GM12891 (cell line): Measurements from ENCODE around the gene ATRNL1.

ENCODE experiments used
- POLR2A ChIP-seq: IDR thresholded peaks from 2 replicates; pipeline ENCODE4 v1.6.1; 2011; ENCODE audit warnings: low read depth, low read length, control low read depth
- POLR2AphosphoS5 ChIP-seq: IDR thresholded peaks from 2 replicates; pipeline ENCODE4 v1.6.1; 2011; ENCODE audit warnings: low read depth, low read length, control low read depth
- SPI1 ChIP-seq: IDR thresholded peaks from 2 replicates; pipeline ENCODE4 v1.6.1; 2011; ENCODE audit warnings: low read depth, low read length, control low read depth
- TAF1 ChIP-seq: IDR thresholded peaks from 2 replicates; pipeline ENCODE4 v1.6.1; 2011; ENCODE audit warnings: low read depth, low read length, control low read depth

- no peak for TF ChIP-seq POLR2AphosphoS5
- no peak for TF ChIP-seq SPI1
- TF ChIP-seq POLR2A: no peak
- no peak for TF ChIP-seq TAF1
Measured at GRCh38 chr10:115654961-115655360, 561.8 kb downstream of the ATRNL1 start.
